Measurements from ENCODE around the gene FRMD1.

DNA sequence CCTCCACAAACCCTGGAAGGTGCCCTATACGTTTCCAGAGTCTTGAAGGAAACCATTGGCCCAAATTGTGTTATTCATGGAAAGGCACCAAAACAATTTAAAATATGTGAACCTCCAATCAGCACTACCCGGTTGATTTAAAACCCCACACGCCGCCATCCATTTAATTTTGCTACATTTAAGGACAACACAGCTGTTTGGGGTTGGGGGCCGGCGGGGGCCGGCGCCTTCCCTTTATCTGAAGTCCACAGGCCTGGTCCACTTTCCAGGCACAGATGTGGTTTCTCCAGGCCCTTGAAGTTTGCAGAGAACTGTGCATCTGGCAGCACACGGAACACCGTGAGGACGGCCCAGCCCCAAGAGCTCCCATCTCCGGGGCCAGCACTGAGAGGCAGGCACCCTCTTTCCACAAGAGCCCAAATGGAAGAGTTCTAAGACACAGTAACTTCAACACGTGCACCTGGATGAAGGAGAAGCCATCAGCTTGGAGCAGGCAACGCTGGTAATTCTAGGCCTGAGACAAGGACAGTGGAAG lies 16.8 kb upstream of the FRMD1 start:
- TF ChIP-seq, protein P1, sequence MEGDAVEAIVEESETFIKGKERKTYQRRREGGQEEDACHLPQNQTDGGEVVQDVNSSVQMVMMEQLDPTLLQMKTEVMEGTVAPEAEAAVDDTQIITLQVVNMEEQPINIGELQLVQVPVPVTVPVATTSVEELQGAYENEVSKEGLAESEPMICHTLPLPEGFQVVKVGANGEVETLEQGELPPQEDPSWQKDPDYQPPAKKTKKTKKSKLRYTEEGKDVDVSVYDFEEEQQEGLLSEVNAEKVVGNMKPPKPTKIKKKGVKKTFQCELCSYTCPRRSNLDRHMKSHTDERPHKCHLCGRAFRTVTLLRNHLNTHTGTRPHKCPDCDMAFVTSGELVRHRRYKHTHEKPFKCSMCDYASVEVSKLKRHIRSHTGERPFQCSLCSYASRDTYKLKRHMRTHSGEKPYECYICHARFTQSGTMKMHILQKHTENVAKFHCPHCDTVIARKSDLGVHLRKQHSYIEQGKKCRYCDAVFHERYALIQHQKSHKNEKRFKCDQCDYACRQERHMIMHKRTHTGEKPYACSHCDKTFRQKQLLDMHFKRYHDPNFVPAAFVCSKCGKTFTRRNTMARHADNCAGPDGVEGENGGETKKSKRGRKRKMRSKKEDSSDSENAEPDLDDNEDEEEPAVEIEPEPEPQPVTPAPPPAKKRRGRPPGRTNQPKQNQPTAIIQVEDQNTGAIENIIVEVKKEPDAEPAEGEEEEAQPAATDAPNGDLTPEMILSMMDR (IDR thresholded peaks at IDR 0.05), result no peak
- no peak for TF ChIP-seq POLR2A (IDR thresholded peaks at IDR 0.05)
